ENCODE measurements around the gene MCF2. TPM values are rescaled to one million over a fixed set of nuclear protein-coding genes. Genes with fewer than 3 reads are reported as not detected.

MCF2 gene
- total and polyA plus RNA-seq, 3 donors from 2014 or later = 19.6 to 55.5 (median 55.2) TPM

DNA sequence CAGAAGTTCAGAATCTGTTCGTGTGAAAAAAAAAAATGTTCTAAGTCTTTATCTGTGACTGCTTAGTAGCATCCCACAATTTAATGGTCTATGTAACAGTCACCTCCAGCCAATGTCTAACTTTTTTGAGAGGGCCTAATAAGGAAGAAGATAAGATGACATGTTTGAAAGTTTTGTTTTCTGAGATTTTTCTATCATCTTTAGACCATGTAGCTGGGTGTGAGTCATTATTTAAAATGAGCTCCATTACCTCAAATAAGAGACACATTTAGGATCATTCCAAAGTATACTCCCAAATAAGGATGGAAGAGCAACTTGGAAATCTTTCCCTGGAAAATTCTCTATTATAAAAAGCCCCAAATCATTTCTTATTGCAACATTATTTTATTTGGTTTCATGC lies 28.2 kb upstream of the MCF2 start:
- Histone ChIP-seq H3K27me3 (no peaks in the 10 kb centered on the region), H3K27ac (no peak overlapping the region), H3K36me3 (ENCODE audit: low read depth, missing control alignments) (no peaks in the 10 kb centered on the region), H3K4me3 (no peak overlapping the region), H3K9me3 (no peaks in the 10 kb centered on the region), H3K4me1 (no peaks in the 10 kb centered on the region)
- 80 to 85% methylated on average over 1 of the region's 1 CpG for WGBS, 2 donors
- DNase-seq = no peak
- TF ChIP-seq, protein P1, sequence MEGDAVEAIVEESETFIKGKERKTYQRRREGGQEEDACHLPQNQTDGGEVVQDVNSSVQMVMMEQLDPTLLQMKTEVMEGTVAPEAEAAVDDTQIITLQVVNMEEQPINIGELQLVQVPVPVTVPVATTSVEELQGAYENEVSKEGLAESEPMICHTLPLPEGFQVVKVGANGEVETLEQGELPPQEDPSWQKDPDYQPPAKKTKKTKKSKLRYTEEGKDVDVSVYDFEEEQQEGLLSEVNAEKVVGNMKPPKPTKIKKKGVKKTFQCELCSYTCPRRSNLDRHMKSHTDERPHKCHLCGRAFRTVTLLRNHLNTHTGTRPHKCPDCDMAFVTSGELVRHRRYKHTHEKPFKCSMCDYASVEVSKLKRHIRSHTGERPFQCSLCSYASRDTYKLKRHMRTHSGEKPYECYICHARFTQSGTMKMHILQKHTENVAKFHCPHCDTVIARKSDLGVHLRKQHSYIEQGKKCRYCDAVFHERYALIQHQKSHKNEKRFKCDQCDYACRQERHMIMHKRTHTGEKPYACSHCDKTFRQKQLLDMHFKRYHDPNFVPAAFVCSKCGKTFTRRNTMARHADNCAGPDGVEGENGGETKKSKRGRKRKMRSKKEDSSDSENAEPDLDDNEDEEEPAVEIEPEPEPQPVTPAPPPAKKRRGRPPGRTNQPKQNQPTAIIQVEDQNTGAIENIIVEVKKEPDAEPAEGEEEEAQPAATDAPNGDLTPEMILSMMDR (IDR thresholded peaks at IDR 0.05) = no peak
- no peak for TF ChIP-seq POLR2A (IDR thresholded peaks at IDR 0.05)
- intact Hi-C loops (cut with DNase I; ENCODE audit: low total_unique reads) = no loop called here

DNA sequence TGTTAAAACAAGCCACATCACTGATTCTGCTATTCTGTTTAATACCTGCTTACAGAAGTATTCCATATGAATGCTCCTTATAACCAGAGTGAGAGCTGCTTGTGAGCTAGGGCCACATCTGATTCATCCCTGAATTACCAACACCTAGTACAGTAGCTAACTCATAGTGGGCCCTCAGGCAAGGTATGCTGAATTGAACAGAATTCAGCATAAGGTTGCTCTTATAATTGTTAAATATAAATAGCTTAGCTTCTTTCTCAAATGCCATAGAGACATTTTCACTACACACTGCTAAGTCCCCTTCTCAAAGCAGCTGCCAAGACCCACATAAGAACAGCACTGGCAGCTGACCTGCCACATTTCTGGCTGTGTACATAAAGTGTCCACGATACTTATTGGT lies 27.0 kb upstream of the MCF2 start:
- Histone ChIP-seq H3K4me3 (no peak overlapping the region), H3K36me3 (ENCODE audit: low read depth, missing control alignments) (no peaks in the 10 kb centered on the region), H3K27ac (no peak overlapping the region), H3K27me3 (no peaks in the 10 kb centered on the region), H3K4me1 (no peaks in the 10 kb centered on the region), H3K9me3 (no peaks in the 10 kb centered on the region)
- intact Hi-C loops (cut with DNase I; ENCODE audit: low total_unique reads) = no loop called here
- no peak for TF ChIP-seq POLR2A (IDR thresholded peaks at IDR 0.05)
- TF ChIP-seq, protein P1 (IDR thresholded peaks at IDR 0.05) = no peak
- DNase-seq = no peak
- WGBS, 2 donors = 86 to 100% methylated on average over 1 of the region's 1 CpG

DNA sequence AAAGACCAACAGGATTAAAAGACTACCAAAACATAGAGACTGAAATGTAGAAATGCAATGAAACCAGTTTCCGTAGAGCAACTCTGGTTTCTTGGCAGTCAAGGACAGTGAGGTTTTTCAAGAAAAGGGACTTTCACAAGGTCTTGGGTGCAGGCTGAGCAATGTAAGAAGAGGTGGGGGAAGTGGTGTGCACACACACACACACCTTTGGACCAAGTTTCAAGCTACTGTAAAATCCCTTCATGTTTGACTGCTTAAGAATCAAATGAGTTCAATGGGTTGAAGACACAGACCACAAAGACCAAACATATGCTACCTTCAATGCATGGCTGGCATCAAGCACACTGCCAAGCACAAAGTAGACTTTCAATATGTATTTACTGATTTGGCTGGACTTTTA lies 17.8 kb upstream of the MCF2 start:
- Histone ChIP-seq H3K27me3 (no peaks in the 10 kb centered on the region), H3K4me1 (no peaks in the 10 kb centered on the region), H3K4me3 (no peak overlapping the region), H3K9me3 (no peaks in the 10 kb centered on the region), H3K36me3 (ENCODE audit: low read depth, missing control alignments) (no peaks in the 10 kb centered on the region), H3K27ac (no peak overlapping the region)
- TF ChIP-seq POLR2A (IDR thresholded peaks at IDR 0.05) = no peak
- TF ChIP-seq, protein P1 (IDR thresholded peaks at IDR 0.05) = no peak
- WGBS, 2 donors = 100% methylated on average over 1 of the region's 1 CpG
- no peak for DNase-seq
- intact Hi-C loops (cut with DNase I; ENCODE audit: low total_unique reads) = no loop called here

GRCh38 chrX:139724626-139725025 lies 16.7 kb upstream of the MCF2 start:
- H3K4me3 ChIP-seq = no peak overlapping the region
- intact Hi-C loops (cut with DNase I; ENCODE audit: low total_unique reads) = no loop called here
- H3K9me3 ChIP-seq = no peaks in the 10 kb centered on the region
- H3K36me3 ChIP-seq (ENCODE audit: low read depth, missing control alignments) = no peaks in the 10 kb centered on the region
- H3K27me3 ChIP-seq = no peaks in the 10 kb centered on the region
- H3K27ac ChIP-seq = no peak overlapping the region
- no peak for DNase-seq
- H3K4me1 ChIP-seq = no peaks in the 10 kb centered on the region
- TF ChIP-seq, protein P1 (IDR thresholded peaks at IDR 0.05) = no peak
- no peak for TF ChIP-seq POLR2A (IDR thresholded peaks at IDR 0.05)
- 78 to 83% methylated on average over 1 to 2 of the region's 2 CpGs for WGBS, 2 donors

GRCh38 chrX:139720979-139721378 lies 13.0 kb upstream of the MCF2 start:
- Histone ChIP-seq H3K36me3 (ENCODE audit: low read depth, missing control alignments) (no peaks in the 10 kb centered on the region), H3K4me1 (no peaks in the 10 kb centered on the region), H3K27ac (no peak overlapping the region), H3K4me3 (no peak overlapping the region), H3K9me3 (no peaks in the 10 kb centered on the region), H3K27me3 (no peaks in the 10 kb centered on the region)
- DNase-seq = no peak
- intact Hi-C loops (cut with DNase I; ENCODE audit: low total_unique reads) = no loop called here
- TF ChIP-seq, protein P1 (IDR thresholded peaks at IDR 0.05) = no peak
- TF ChIP-seq POLR2A (IDR thresholded peaks at IDR 0.05) = no peak
- WGBS, 2 donors = 89 to 94% methylated on average over 6 of the region's 6 CpGs

Data from testis (tissue), 3 donors.